HCT116 (cell line): ENCODE results near the gene C1orf53. TPM values are rescaled to one million over a fixed set of nuclear protein-coding genes. Genes with fewer than 3 reads are reported as not detected.

Experiments
- ATAC-seq: fragments of 200-7000 bp; cut with Tn5 transposase; 2 replicates; pipeline ENCODE4 v1.9.1; 2020; ENCODE audit warnings: mild to moderate bottlenecking, moderate library complexity
- BruUV-seq: library from RNA; stranded (reverse); fragments of 400-500 nt; replicated peaks from 2 replicates; lab custom pipeline; 2021; lab: Mats Ljungman, UMichigan
- CTCF ChIA-PET: fragments of 300-600 bp; sonication (Branson Sonifier 250); formaldehyde crosslinking; loops from one replicate; lab custom pipeline; 2021; ENCODE audit warnings: antibody characterized with exemption; lab: Charles Lee
- POLR2A ChIA-PET: fragments of 300-600, 350-600 bp; sonication (Branson Sonifier 250); formaldehyde crosslinking; loops from one replicate; lab custom pipeline; 2021; ENCODE audit warnings: antibody characterized with exemption; lab: Charles Lee
- RAD21 ChIA-PET, 2 experiments: fragments of 300-600 bp; sonication (Branson Sonifier 250); formaldehyde crosslinking; loops; one replicate each; lab custom pipeline; 2023; ENCODE audit warnings: low total read pairs in 2 of 2; ENCODE audit not compliant: uncharacterized antibody in 2 of 2, unreplicated experiment in 2 of 2, low non-redundant PET in 1 of 2; lab: Charles Lee
- DNase-seq: peaks from one replicate; pipeline ENCODE4 v3.0.0-alpha.2; 2010; ENCODE audit warnings: low read depth, low spot score
- H2AFZ ChIP-seq: fragments of 200-600 bp; shearing (Covaris generic), sonication (generic); 2 replicates; pipeline ENCODE4 v1.6.1; 2017; ENCODE audit warnings: low read depth, mixed run types, mixed read lengths, antibody characterized with exemption, low read length; ENCODE audit not compliant: poor library complexity, severe bottlenecking
- H3K27ac ChIP-seq: 2 replicates; pipeline ENCODE4 v1.5.1; 2012; ENCODE audit warnings: low read depth, low read length
- H3K27me3 ChIP-seq: fragments of 200-600 bp; sonication (generic); 2 replicates; pipeline ENCODE4 v1.6.1; 2016; ENCODE audit warnings: mixed run types, low read length, mixed read lengths; ENCODE audit not compliant: insufficient read depth
- H3K36me3 ChIP-seq, 2 experiments: fragments of 200-500 bp in 1 of 2; fragments of 200-600 bp in 1 of 2; sonication (Bioruptor generic) in 1 of 2; sonication (generic) in 1 of 2; 2 replicates each; pipeline versions ENCODE4 v1.5.1 to v1.6.1; 2014 to 2016; ENCODE audit warnings: low read length in 2 of 2, inconsistent platforms in 1 of 2, mixed read lengths in 1 of 2, mixed run types in 1 of 2; ENCODE audit not compliant: insufficient read depth in 2 of 2, control insufficient read depth in 1 of 2
- H3K4me1 ChIP-seq, 2 experiments: fragments of 200-600 bp in 1 of 2; sonication (generic) in 1 of 2; 2 replicates each; pipeline versions ENCODE4 v1.5.1 to v1.6.1; 2012 to 2017; ENCODE audit warnings: low read length in 2 of 2, inconsistent platforms in 1 of 2, mild to moderate bottlenecking in 1 of 2, mixed read lengths in 1 of 2, mixed run types in 1 of 2, moderate library complexity in 1 of 2; ENCODE audit not compliant: insufficient read depth in 2 of 2, control insufficient read depth in 1 of 2
- H3K4me2 ChIP-seq: fragments of 200-600 bp; sonication (generic); 2 replicates; pipeline ENCODE4 v1.6.1; 2017; ENCODE audit warnings: mixed run types, low read length, mixed read lengths
- H3K4me3 ChIP-seq, 2 experiments: fragments of 200-600 bp in 1 of 2; sonication (generic) in 1 of 2; replicated peaks in 1 of 2; 2 replicates each; pipeline ENCODE4 v1.5.1; 2011 to 2016; ENCODE audit warnings: low read length in 2 of 2, control low read depth in 1 of 2, low read depth in 1 of 2, mild to moderate bottlenecking in 1 of 2, mixed read lengths in 1 of 2, mixed run types in 1 of 2
- H3K79me2 ChIP-seq: fragments of 200-600 bp; sonication (generic); 2 replicates; pipeline ENCODE4 v1.6.1; 2017; ENCODE audit warnings: mild to moderate bottlenecking, mixed run types, low read length, moderate library complexity, mixed read lengths; ENCODE audit not compliant: insufficient read depth
- H3K9ac ChIP-seq: fragments of 200-600 bp; sonication (generic); 2 replicates; pipeline ENCODE4 v1.6.1; 2016; ENCODE audit warnings: low read length, mixed read lengths
- H3K9me2 ChIP-seq: fragments of 200-600 bp; sonication (generic), shearing (Covaris generic); 2 replicates; pipeline ENCODE4 v1.6.1; 2017; ENCODE audit warnings: mixed run types, mild to moderate bottlenecking, moderate library complexity; ENCODE audit not compliant: insufficient read depth
- H3K9me3 ChIP-seq, 2 experiments: fragments of 200-500 bp in 1 of 2; fragments of 200-600 bp in 1 of 2; sonication (Bioruptor generic) in 1 of 2; sonication (generic) in 1 of 2; 2 replicates each; pipeline ENCODE4 v1.6.1; 2014 to 2017; ENCODE audit warnings: low read length in 2 of 2, mixed read lengths in 2 of 2, inconsistent platforms in 1 of 2, low read depth in 1 of 2, mild to moderate bottlenecking in 1 of 2, mixed run types in 1 of 2, moderate library complexity in 1 of 2; ENCODE audit not compliant: control insufficient read depth in 1 of 2, insufficient read depth in 1 of 2
- H4K20me1 ChIP-seq: fragments of 200-600 bp; sonication (generic), shearing (Covaris generic); 2 replicates; pipeline ENCODE4 v1.6.1; 2017; ENCODE audit warnings: mixed run types, mild to moderate bottlenecking, moderate library complexity; ENCODE audit not compliant: insufficient read depth
- ELF1 ChIP-seq: IDR thresholded peaks from 2 replicates; pipeline ENCODE4 v1.6.1; 2012; ENCODE audit warnings: low read depth, borderline replicate concordance
- FOSL1 ChIP-seq: IDR thresholded peaks from 2 replicates; pipeline ENCODE4 v1.6.1; 2012; ENCODE audit warnings: low read depth
- POLR2A ChIP-seq: IDR thresholded peaks from 2 replicates; pipeline ENCODE4 v1.7.0; 2011; ENCODE audit warnings: borderline replicate concordance; ENCODE audit not compliant: insufficient read depth, insufficient read length; ENCODE audit errors: extremely low read depth
- RAD21 ChIP-seq: IDR thresholded peaks from 2 replicates; pipeline ENCODE4 v1.6.1; 2012; ENCODE audit warnings: low read depth, mild to moderate bottlenecking
- ZBTB33 ChIP-seq: IDR thresholded peaks from 2 replicates; pipeline ENCODE4 v1.6.1; 2011; ENCODE audit warnings: mild to moderate bottlenecking, low read length, moderate library complexity; ENCODE audit not compliant: insufficient replicate concordance; ENCODE audit errors: extremely low read depth
- intact Hi-C: fragments of 100-400 bp; cut with micrococcal nuclease; formaldehyde crosslinking; loops from 2 replicates; pipeline ENCODE4 v1.10.0; 2022
- total RNA-seq: library from RNA; stranded (reverse); gene quantifications from one replicate; pipeline ENCODE4 v1.2.1, GENCODE V29; 2021; ENCODE audit not compliant: unreplicated experiment

C1orf53 gene
- total RNA-seq, 1 experiment from 2014 or later: 4.2 TPM

GRCh38 chr1:197865809-197866208 lies 36.6 kb upstream of the C1orf53 start:
- H3K9ac ChIP-seq: no peak overlapping the region

More at GRCh38 chr1:197865809-197866208, 36.6 kb upstream of the C1orf53 start:
- intact Hi-C loops: loop anchor here (10.0 kb wide), 1 partner anchor 171 kb away; no protein-coding TSS in a partner anchor
- H3K79me2 ChIP-seq: no peaks in the 10 kb centered on the region
- ATAC-seq: no peak
- TF ChIP-seq ZBTB33 (no peak), RAD21 (no peak), FOSL1 (no peak), POLR2A (no peak), ELF1 (no peak)
- ChIA-PET RAD21 (no interaction called here), CTCF (interaction anchor here (1.2 kb wide), 1 partner anchor 251 kb away, joined by 3 read pairs; no protein-coding TSS in a partner anchor), POLR2A (no interaction called here)
- H2AFZ ChIP-seq: no peak overlapping the region
- H3K9me3 ChIP-seq: no peaks in the 10 kb centered on the region
- no TSS peak for BruUV-seq
- H3K27ac ChIP-seq: no peak overlapping the region
- H3K36me3 ChIP-seq: no peaks in the 10 kb centered on the region
- H3K27me3 ChIP-seq: no peaks in the 10 kb centered on the region
- DNase-seq: no peak
- H3K9me2 ChIP-seq: no peaks in the 10 kb centered on the region
- no peak overlapping the region for H3K4me3 ChIP-seq
- H3K4me2 ChIP-seq: no peak overlapping the region
- no peaks in the 10 kb centered on the region for H4K20me1 ChIP-seq
- no peaks in the 10 kb centered on the region for H3K4me1 ChIP-seq
